Subcutaneous adipose tissue (tissue), 4 donors: ENCODE results near the gene GPT2. TPM values are rescaled to one million over a fixed set of nuclear protein-coding genes. Genes with fewer than 3 reads are reported as not detected.

Experiments used
- total RNA-seq, 4 donors: library from RNA; depleted of rRNA; stranded (reverse); fragments of >200 nt; gene quantifications; one replicate each; pipeline ENCODE4 v1.1.0, GENCODE V29; 2016
- TF ChIP-seq, protein P1 (sequence below): fragments of 450-650 bp; IDR thresholded peaks from one replicate; pipeline ENCODE4 v1.5.1; 2016; ENCODE audit warnings: low read depth, mild to moderate bottlenecking, control low read depth, antibody characterized with exemption, moderate library complexity

Gene GPT2
- total RNA-seq, 4 donors from 2014 or later = 35.5 to 291 (median 52.1) TPM

DNA sequence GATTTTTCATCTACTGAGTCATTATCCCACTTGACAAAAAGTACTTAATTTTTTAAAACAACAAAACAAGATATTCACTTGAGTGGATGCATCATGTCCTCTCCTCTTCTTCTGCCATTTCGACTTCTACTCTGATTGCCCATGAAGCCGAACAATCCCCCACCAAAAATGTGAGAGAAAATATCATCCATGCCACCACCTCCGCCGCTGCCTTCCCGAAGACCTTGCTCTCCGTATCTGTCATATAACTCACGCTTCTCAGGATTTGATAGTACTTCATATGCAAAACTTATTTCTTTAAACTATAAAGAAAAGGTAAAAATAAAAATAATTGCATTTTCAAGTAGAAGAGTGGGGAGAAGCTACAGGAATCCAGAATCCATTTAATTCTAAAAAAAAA lies 87.1 kb downstream of the GPT2 start:
- TF ChIP-seq, protein P1, sequence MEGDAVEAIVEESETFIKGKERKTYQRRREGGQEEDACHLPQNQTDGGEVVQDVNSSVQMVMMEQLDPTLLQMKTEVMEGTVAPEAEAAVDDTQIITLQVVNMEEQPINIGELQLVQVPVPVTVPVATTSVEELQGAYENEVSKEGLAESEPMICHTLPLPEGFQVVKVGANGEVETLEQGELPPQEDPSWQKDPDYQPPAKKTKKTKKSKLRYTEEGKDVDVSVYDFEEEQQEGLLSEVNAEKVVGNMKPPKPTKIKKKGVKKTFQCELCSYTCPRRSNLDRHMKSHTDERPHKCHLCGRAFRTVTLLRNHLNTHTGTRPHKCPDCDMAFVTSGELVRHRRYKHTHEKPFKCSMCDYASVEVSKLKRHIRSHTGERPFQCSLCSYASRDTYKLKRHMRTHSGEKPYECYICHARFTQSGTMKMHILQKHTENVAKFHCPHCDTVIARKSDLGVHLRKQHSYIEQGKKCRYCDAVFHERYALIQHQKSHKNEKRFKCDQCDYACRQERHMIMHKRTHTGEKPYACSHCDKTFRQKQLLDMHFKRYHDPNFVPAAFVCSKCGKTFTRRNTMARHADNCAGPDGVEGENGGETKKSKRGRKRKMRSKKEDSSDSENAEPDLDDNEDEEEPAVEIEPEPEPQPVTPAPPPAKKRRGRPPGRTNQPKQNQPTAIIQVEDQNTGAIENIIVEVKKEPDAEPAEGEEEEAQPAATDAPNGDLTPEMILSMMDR = no peak

DNA sequence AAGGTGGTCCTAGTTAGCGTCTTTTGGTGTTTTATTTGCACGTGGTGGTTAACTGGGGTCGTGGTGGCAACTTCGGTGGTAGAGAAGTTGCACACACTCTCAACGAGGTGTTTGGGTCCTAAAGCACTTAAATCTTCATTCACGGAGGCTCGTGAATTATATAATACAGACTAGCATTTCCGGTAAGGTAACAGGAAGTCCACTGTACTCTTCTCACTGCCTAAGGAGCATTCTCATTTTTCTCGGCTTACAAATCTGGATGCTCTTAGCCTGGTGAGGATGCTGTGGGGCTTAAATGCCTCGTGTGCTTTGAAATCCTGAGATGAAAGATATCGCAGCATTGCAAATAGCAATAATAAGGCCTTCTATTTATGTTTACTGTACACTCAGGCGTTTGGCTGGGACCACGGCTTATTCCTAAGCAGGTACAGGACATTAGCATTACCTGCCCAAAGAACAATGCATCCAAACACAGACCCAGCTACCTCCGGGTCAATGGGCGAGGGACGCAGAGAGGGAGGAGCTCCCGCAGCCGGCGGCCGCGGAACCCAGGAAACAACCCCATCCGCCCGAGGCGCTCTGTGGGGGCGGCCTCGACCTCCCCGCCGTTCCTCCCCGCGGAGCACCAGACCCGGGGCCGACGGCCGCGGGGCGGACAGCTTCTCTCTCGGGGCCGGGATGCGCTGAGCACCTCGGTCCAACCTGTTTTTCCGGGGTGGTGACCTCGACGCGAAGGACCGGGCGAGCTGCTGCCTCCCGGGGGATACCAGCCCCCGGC lies 88.5 kb downstream of the GPT2 start:
- TF ChIP-seq, protein P1 = no peak

DNA sequence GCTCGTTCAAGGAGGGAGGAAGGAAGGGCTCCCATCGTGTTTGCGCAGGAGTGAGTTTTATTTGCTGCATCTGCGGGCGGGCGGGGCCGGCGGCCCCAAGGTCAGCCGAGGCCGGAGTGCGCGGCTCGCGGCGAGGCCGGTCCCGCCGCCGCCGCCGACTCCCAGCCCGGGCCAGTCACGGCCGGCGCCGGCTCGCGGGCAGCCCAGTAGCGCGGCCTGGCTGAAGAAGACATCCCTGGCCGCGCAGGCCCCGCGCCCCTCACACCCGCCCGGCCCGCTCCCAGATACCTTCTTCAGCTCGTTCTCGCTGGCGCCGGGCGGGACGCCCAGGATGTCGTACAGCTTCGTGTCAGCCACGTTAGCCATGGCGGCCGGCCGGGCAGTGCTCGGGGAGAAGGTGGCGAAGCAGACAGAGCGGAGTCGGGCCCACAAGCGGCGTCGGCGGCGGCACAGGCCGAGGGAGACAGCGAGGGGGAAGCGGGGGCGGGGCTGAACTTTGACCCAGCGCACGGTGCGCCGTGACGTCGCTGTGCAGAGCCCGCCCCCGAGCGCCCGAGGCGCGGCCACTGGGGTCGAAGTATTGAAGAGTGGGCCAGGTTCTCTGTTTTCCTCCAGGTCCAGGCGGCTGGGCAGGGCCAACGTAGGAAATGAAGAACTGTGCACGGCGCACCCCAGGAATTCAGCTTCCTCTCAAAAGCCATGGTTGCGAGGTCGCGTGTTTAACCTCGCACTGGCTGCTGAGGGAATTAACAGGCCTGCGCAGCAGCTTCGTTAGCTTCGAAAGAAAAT lies 89.2 kb downstream of the GPT2 start, which contains the start of gene DNAJA2:
Gene DNAJA2 (minus strand): TSS at position 468 of the 789 bp plus-strand sequence. CDS start 102 bp downstream, at position 366.
- TF ChIP-seq, protein P1 = no peak

DNA sequence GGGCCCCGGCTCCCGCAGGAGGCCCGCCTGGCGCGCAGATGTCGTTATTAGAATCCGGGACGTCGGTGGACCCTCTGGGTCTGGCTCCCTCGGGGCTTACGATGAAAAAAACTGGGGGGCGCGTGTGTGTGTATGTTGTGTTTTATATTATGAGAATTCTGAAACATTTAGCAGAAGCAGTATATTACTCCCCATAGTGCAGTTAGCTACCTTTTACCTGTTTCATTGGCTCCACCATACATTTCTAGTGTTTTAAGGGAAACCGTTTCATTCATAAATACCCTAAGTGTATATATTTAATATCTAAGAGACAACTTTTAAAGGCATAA lies 89.8 kb downstream of the GPT2 start:
- TF ChIP-seq, protein P1 = no peak

DNA sequence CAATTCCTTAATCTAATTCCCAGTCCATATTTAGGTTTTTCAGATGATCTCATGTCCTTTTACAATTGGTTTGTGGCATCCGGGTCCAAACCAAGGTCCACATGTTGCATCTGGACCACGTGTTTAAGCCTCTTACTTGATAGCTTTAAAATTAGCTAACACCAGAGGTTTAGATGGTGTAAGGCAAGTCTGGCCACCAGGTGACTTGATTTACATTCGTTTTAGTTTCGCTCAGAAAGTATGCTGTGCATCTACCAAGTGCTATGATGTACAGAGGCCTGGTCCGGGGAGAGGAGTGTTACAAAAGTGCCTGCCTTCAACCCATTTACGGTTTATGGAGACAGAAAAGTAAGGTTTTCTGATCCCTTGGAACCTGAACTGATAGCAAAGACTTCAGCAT lies 90.2 kb downstream of the GPT2 start:
- TF ChIP-seq, protein P1 = no peak

DNA sequence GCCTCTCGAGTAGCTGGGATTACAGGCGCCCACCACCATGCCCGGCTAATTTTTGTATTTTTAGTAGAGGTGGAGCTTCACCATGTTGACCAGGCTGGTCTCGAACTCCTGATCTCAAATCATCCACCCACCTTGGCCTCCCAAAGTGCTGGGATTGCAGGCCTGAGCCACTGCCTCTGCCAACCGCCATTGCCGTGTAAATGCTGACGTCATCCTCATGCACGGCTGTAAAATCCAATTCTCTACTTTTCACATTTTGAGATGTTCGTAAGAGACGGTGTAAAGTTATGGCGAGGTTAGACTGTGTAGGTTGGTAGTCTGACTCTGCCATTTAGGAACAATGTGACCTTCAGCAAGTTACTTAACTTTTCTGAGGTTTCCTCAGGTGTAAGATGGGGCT lies 91.0 kb downstream of the GPT2 start:
- TF ChIP-seq, protein P1 = no peak

DNA sequence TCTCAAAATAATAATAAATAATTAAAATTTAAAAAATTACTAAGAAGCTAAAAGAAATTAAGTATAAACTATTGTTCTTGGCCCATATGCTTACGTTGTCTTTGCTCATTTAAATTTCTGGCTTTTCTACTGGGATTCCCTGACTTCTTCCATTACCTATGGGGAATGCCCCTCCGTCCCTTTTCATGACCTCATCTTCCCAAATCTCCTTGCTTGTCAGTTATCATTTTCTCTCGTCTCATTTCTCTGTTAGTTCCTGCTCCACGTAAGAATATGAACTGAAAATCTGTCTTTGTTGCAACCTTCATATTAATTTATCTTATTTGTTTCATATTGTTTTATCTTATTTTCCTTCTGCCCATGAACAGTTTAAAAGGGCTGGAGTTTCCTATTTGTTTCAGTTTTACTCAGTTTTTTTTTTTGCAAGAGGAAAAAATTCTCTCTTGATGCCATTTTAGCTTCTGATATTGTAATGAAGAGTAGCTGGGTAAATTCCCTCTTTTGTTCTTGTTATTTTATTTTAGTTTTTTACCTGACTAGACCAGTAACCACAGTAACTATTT lies 91.8 kb downstream of the GPT2 start:
- TF ChIP-seq, protein P1 = no peak
